Posterior cingulate gyrus (tissue), 11 donors: ENCODE measurements around the gene AZU1.
"Not testable (repeated sequence)": the region's sequence is repeated elsewhere in the genome, so short reads cannot be mapped to it uniquely, and the experiment has no call there.

ENCODE experiments used
- DNase-seq, 10 donors: peaks; one replicate each; pipeline versions ENCODE4 v3.0.0 to v3.0.0-alpha.2; 2020 to 2021; ENCODE audit warnings: mixed read lengths in 3 of 10
- intact Hi-C: fragments of 100-400 bp; cut with DNase I; formaldehyde crosslinking; loops from one replicate; pipeline ENCODE4 v1.15.1; 2023

AZU1 gene

GRCh38 chr19:807627-808422, 19.8 kb upstream of the AZU1 start:
- DNase-seq, result peak in 2 of 10 donors; percentile 71 to 82
- intact Hi-C loops, result no loop called here

- peak in 1 of 10 donors; percentile 69 for DNase-seq
- intact Hi-C loops, result no loop called here
Measured at GRCh38 chr19:808423-808775, 19.2 kb upstream of the AZU1 start.

GRCh38 chr19:810077-810855, 17.4 kb upstream of the AZU1 start:
- peak in 1 of 10 donors; percentile 80 for DNase-seq
- intact Hi-C loops, result no loop called here

- intact Hi-C loops, result no loop called here
- DNase-seq, result peak in 1 of 10 donors; percentile 83
Measured at GRCh38 chr19:810883-811489, 16.7 kb upstream of the AZU1 start.

- DNase-seq, result no peak
- intact Hi-C loops, result no loop called here
Measured at GRCh38 chr19:811506-812048, 16.1 kb upstream of the AZU1 start.

- intact Hi-C loops, result no loop called here
- peak in 1 of 10 donors; percentile 81 for DNase-seq
Measured at GRCh38 chr19:812049-812746, 15.4 kb upstream of the AZU1 start.

GRCh38 chr19:812747-813218, 14.9 kb upstream of the AZU1 start:
- intact Hi-C loops, result no loop called here
- peak in 1 of 10 donors; percentile 82 for DNase-seq

- DNase-seq, result peak in 1 of 10 donors; percentile 86
- intact Hi-C loops, result no loop called here
Measured at GRCh38 chr19:813219-814151, 14.2 kb upstream of the AZU1 start.

GRCh38 chr19:814152-815078, 13.2 kb upstream of the AZU1 start:
- intact Hi-C loops, result no loop called here
- DNase-seq, result peak in 1 of 10 donors; percentile 74

GRCh38 chr19:815079-815774, 12.4 kb upstream of the AZU1 start:
- intact Hi-C loops, result no loop called here
- DNase-seq, result no peak

GRCh38 chr19:815775-816499, 11.7 kb upstream of the AZU1 start:
- no peak for DNase-seq
- intact Hi-C loops, result no loop called here

GRCh38 chr19:816500-816857, 11.2 kb upstream of the AZU1 start:
- intact Hi-C loops, result no loop called here
- DNase-seq, result no peak

- intact Hi-C loops, DNase-seq: not testable (repeated sequence)
Measured at GRCh38 chr19:820212-820611, 7.4 kb upstream of the AZU1 start.

GRCh38 chr19:821231-821824, 6.3 kb upstream of the AZU1 start:
- intact Hi-C loops, result no loop called here
- DNase-seq, result peak in 1 of 10 donors; percentile 85

GRCh38 chr19:821825-822503, 5.7 kb upstream of the AZU1 start, which contains the start of gene PLPPR3:
TSS of gene PLPPR3 (minus strand) at chr19:821955. CDS start at chr19:821559, 396 bp downstream.
- intact Hi-C loops, result no loop called here
- peak in 1 of 10 donors; percentile 63 for DNase-seq

GRCh38 chr19:823565-824121, 4.0 kb upstream of the AZU1 start:
- intact Hi-C loops, result no loop called here
- no peak for DNase-seq
